Stimulated activated CD4-positive, alpha-beta T cell treated with anti-CD3 and anti-CD28 coated beads, Interleukin-2, amount 100 ng/mL, for 24 hours (primary cell): ENCODE measurements around the gene ABCB11.
"Not testable (repeated sequence)": the region's sequence is repeated elsewhere in the genome, so short reads cannot be mapped to it uniquely, and the experiment has no call there.

Experiments used
- DNase-seq, 2 donors: peaks; one replicate each; pipeline ENCODE4 v3.0.0-alpha.2; 2020

Gene ABCB11

GRCh38 chr2:168926621-168927386 lies 104.3 kb downstream of the ABCB11 start:
- no peak for DNase-seq

GRCh38 chr2:168920504-168921157 lies 110.5 kb downstream of the ABCB11 start:
- DNase-seq: no peak

DNA sequence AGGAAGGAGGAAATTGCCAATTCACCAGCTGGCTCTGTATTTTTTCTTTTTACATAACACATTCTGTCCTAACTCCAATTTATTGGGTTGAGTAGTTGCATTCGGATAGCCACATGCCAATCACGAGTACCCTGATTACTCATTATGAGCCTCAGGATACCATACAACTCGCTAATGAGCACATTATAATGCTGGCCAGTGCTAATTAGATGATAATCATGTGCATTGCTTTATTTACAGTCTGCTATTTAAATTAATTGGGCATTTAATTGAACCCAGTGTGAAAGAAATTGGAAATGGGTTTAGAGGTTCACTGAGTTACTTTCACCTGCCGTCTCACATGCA lies 114.8 kb downstream of the ABCB11 start:
- DNase-seq: no peak

GRCh38 chr2:168915441-168916330 lies 115.4 kb downstream of the ABCB11 start:
- no peak for DNase-seq

- DNase-seq: no peak
Observed at GRCh38 chr2:168913495-168913894, 117.6 kb downstream of the ABCB11 start.

GRCh38 chr2:168912901-168913369 lies 118.2 kb downstream of the ABCB11 start:
- DNase-seq: no peak

GRCh38 chr2:168912466-168912865 lies 118.7 kb downstream of the ABCB11 start:
- DNase-seq: no peak

GRCh38 chr2:168910330-168910729 lies 120.8 kb downstream of the ABCB11 start:
- DNase-seq: no peak

- no peak for DNase-seq
Observed at GRCh38 chr2:168907940-168908662, 123.0 kb downstream of the ABCB11 start.

GRCh38 chr2:168904358-168904757 lies 126.8 kb downstream of the ABCB11 start:
- DNase-seq: no peak

GRCh38 chr2:168903888-168904287 lies 127.2 kb downstream of the ABCB11 start:
- no peak for DNase-seq

DNA sequence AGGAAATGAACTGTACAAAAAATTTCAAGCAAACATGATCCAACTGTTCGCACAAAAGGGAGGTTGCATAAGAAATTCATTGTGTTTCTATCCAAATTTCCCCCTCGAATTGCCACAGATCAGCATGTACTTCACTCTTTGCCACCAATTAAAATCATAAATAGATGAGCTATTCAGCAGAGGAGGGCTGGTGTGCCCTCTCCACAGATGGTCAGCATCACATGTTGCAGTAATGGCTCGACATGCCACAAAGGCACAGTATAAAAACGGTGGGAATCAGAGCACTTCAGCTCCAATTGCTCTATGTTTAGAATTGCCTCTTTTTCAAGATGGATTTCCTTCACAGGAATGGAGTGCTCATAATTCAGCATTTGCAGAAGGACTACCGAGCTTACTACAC lies 130.1 kb downstream of the ABCB11 start, which contains the start of gene G6PC2:
TSS of gene G6PC2 (plus strand) at position 289 of the 400 bp plus-strand sequence. CDS start at position 330, 41 bp downstream.
- no peak for DNase-seq

DNA sequence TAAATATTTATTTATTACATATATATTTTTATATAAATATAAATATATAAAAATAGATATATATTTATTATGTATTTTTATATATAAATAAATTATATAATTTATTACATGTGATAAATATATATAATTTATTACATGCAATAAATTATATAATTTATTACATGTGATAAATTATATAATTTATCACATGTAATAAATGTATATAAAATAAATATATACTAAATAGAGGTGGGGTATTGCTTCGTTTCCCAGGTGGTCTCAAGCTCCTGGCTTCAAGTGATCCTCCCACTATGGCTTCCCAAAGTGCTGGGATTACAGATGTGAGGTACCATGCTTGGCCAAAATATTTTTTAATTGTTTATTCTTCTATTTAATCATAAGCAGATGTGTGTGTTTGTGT lies 133.7 kb downstream of the ABCB11 start:
- no peak for DNase-seq

GRCh38 chr2:168896783-168897182 lies 134.3 kb downstream of the ABCB11 start:
- DNase-seq: no peak

- DNase-seq: no peak
Observed at GRCh38 chr2:168895771-168896170, 135.4 kb downstream of the ABCB11 start.

DNA sequence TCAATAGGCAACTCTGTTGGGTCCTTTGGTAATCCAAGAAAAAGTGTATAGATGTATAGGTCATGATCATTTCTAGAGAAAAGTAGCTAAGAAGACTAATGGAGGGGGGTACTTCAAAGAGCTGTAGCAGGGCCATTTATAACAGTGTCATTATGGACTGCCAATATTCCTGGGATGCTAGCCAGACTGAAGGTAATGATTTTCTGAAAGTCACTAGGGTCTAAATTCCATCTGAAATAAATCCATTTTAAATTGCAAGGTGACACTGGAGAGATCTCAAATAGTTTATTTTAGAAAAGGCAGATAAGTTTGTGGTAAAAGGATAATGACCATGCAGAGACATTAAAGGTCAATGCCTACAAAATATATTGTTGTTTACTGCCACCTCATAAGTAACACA lies 136.4 kb downstream of the ABCB11 start:
- DNase-seq: no peak

DNA sequence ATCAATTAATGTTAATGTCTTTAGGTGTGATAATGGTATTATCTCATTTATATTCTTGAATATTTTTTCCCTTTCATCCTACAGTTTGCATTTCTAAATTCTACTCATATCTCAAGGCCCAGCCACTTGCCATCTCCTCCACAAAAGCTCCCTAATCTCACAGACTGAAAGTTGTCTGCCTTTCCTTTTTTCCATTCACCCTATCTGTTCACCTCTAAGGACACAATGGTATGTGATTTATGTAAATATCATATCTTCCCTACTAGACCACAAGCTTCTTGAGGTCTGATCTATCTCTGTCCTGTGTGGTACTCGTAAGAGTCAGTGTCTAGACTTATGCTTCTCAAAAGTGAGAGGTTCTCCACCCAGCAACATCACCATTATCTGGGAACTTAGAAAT lies 137.0 kb downstream of the ABCB11 start:
- DNase-seq: no peak

- DNase-seq: no peak
Observed at GRCh38 chr2:168892327-168892726, 138.8 kb downstream of the ABCB11 start.

DNA sequence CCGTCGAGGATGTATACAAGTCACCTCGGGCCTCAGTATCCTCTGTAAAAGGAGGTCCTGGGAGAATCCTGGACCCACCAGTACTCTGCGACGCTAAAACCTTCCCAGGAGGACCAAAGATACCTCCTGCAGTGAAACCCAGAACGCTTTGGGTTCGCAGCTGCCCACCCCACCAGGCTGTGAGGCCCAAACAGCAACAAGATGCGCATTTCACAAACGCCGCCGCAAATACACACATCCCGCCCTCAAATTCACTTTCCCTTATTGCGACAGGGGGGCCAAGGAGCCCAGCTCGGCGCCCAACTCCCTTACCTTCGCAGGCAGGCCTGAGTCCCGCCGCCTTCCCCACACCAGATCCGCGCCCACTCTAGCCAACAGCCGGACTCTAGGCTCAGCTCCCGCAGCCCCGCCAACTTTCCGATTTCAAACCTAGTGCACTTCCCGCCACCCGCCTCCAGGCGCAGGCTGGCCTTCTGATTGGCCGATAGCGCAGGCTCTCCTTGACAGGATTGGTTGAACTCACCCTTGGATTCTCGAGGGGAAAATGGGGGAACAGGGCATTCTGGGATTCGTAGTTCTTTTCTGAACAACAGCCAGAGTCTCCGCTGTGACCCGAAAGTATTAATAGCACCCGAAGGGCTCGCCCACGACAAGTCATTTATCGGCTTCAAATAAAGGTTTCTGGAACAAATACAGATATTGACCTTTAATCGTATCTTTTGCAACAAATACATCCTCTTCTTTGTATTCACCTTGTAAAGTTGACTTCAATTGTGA lies 140.9 kb downstream of the ABCB11 start, which contains the start of gene SPC25:
TSS of gene SPC25 (minus strand) at position 425 of the 777 bp plus-strand sequence. CDS start 911 bp downstream, outside the sequence.
- DNase-seq: peak; percentile 85 to 88

DNA sequence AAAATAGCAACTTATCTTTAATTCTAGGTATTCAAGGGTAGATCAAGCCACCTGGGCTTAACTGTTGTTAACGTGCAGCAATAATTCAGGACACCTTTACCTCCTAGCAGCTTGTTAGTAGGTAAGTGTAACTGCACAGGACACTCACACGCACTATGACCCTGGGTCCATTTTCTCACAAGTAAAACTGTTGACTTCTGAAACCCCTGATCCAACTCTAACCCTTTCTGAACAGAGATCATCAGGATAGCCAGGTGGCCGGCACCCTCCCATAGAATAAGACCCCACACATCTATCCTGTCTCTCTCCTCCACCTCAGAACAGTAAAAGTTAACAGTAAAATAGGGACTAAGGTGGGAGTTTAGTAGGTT lies 141.5 kb downstream of the ABCB11 start:
- DNase-seq: no peak

GRCh38 chr2:168884975-168885374 lies 146.1 kb downstream of the ABCB11 start:
- no peak for DNase-seq

DNA sequence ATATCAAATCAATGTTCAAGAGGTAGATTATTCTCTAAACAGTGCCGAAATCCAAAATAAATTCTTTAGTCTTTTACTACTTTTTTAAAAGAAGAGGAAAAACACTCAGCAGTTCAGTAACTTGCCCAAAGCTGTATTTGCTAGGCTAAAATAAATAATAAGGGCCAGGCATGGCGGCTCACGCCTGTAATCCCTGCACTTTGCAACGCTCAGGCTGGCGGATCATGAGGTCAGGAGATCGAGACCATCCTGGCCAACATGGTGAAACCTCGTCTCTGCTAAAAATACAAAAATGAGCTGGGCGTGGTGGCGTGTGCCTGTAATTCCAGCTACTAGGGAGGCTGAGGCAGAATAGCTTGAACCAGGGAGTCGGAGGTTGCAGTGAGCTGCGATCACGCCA lies 149.0 kb downstream of the ABCB11 start:
- DNase-seq: not testable (repeated sequence)
